ENCODE results near the gene YIPF3. TPM values are rescaled to one million over a fixed set of nuclear protein-coding genes. Genes with fewer than 3 reads are reported as not detected.

The YIPF3 gene
- total RNA-seq, 4 donors from 2014 or later, result 67.9 to 109 (median 91.3) TPM

DNA sequence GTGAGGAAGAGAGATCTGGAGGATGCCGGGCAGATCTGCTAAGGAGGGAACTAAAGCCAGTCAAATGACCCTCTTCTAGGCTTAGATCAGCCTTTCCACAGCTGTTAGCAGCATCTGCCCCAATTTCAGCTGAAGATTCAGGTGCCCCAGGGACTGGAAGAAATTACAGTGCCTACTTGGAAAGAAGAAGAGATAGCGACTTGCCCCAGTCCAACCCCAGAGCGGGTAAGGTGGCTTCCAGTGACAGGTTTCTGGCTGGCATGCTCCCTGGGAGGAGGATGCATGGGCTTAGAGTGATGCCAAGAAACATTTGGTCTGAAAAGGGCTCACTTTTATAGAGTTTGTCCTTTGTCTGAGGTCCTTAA, 38.7 kb downstream of the YIPF3 start:
- ATAC-seq (ENCODE audit: low FRiP score) (no peak), DNase-seq (ENCODE audit: low spot score) (no peak)
- TF ChIP-seq, protein P1, sequence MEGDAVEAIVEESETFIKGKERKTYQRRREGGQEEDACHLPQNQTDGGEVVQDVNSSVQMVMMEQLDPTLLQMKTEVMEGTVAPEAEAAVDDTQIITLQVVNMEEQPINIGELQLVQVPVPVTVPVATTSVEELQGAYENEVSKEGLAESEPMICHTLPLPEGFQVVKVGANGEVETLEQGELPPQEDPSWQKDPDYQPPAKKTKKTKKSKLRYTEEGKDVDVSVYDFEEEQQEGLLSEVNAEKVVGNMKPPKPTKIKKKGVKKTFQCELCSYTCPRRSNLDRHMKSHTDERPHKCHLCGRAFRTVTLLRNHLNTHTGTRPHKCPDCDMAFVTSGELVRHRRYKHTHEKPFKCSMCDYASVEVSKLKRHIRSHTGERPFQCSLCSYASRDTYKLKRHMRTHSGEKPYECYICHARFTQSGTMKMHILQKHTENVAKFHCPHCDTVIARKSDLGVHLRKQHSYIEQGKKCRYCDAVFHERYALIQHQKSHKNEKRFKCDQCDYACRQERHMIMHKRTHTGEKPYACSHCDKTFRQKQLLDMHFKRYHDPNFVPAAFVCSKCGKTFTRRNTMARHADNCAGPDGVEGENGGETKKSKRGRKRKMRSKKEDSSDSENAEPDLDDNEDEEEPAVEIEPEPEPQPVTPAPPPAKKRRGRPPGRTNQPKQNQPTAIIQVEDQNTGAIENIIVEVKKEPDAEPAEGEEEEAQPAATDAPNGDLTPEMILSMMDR (IDR thresholded peaks at IDR 0.05), result no peak

DNA sequence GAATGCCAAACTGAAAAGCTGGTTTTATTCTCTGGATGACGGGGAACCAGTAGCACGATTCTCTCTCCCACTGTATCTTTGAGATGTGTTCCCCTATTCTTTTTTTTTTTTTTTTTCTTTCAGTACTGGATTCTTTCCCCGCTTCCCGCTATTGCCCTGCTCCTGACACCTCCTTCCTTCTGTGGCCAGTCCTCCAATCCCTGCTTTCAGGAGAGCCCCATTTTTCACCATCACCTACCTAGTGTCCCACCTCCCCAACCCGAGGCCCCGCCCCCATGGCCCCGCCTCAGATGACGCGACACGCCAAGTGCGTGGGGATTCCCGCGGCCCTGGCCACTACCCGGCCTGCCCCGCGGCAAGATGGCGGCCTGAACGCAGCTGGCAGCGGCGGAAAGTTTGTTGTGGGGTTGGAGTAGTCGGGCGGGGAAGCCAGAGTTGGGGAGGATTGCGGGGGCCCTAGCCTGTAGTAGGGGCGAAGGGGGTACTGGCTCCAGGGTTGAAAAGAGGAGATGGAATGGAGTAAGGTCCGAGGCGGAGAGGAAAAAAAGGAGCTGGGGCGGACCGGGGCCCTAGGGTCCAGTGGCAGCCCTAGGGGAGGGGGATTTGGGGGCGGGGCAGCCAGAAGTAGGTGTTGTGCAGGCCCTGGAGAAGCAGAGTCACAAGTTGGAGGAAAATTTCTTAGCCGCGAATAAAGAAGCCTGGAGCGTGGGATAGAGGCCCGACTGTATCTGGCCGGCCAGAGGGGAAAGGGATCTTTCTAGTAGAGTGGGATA, 39.3 kb downstream of the YIPF3 start, which contains the start of gene TJAP1:
Gene TJAP1, plus strand, starts transcription at position 336 of the 773 bp plus-strand sequence. CDS start 21,432 bp downstream, outside the sequence.
- DNase-seq (ENCODE audit: low spot score), result peak; percentile 92
- peak; percentile 100 for ATAC-seq (ENCODE audit: low FRiP score)
- TF ChIP-seq, protein P1 (IDR thresholded peaks at IDR 0.05), result no peak

DNA sequence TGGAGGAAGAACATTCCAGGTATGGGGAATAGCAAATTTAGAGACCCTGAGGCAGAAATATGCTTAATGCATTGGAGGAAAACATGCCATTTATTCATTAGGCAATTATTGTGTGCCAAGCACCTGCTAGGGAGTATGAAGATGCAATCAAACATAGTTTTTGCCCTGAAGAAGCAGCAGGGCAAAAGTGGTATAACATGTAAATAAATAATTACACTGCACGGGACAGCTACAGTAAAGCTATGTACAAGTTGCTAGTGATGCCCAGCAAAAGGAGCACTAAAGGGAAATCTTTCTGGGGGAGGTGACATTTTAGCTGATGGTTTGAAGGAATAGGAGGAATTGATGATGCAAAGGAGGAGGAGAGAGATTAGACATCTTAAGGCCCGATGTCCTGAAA, 40.0 kb downstream of the YIPF3 start:
- DNase-seq (ENCODE audit: low spot score) (no peak), ATAC-seq (ENCODE audit: low FRiP score) (no peak)
- TF ChIP-seq, protein P1 (IDR thresholded peaks at IDR 0.05), result no peak

DNA sequence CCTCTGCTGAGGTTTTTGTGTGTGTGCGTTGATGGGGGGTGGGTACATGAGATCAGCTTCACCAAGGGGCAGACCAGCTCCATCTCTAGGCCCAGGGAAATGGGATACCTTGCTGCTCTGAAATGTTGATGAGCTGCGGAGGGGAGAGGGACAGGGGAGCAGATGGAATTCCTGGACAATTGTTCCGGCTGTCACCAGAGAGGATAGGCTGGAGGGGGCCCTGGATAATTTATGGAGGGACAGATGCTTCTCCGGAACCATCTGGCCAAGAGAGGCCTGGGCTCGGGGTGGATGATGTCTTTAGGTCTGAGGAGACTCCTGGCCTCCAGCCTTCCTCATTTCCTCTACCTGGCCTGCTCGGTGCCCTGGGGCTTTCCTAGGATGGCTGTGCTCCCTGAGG, 41.2 kb downstream of the YIPF3 start:
- ATAC-seq (ENCODE audit: low FRiP score) (no peak), DNase-seq (ENCODE audit: low spot score) (no peak)
- TF ChIP-seq, protein P1 (IDR thresholded peaks at IDR 0.05), result no peak

DNA sequence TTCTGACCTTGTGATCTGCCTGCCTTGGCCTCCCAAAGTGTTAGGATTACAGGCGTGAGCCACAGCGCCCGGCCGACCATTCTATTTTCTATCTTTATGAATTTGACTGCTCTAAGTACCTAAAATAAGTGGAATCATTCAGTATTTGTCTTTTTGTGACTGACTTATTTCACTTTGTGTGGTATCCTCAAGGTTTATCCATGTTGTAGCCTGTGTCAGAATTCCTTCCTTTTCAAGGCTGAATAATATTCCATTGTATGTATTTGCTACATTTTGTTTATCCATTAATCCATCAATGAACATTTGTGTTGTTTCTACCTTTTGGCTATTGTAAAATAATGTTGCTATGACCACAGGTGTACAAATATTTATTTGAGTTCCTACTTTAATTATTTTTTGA, 44.2 kb downstream of the YIPF3 start:
- ATAC-seq (ENCODE audit: low FRiP score) (no peak), DNase-seq (ENCODE audit: low spot score) (no peak)
- TF ChIP-seq, protein P1 (IDR thresholded peaks at IDR 0.05), result no peak

DNA sequence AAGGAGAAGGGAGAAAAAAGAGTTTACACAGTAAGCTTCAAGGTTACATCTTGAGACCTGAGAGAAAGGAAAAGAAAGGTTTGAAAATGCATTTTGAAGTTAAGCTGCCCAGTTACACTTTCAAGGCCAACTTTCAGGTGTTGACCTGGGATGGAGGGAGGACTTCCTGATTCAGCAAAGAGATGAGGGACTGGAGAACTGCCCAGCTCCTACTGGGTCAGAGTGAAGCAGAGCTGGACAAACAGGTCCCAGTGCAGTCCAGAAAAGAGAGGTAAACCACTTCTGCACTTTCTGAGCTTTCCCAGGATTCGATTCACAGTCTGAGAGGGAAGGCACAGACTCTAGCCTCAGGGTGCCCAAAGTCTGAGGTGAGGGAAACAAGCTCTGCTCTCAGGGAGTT, 45.3 kb downstream of the YIPF3 start:
- no peak for DNase-seq (ENCODE audit: low spot score)
- ATAC-seq (ENCODE audit: low FRiP score), result no peak
- TF ChIP-seq, protein P1 (IDR thresholded peaks at IDR 0.05), result no peak

DNA sequence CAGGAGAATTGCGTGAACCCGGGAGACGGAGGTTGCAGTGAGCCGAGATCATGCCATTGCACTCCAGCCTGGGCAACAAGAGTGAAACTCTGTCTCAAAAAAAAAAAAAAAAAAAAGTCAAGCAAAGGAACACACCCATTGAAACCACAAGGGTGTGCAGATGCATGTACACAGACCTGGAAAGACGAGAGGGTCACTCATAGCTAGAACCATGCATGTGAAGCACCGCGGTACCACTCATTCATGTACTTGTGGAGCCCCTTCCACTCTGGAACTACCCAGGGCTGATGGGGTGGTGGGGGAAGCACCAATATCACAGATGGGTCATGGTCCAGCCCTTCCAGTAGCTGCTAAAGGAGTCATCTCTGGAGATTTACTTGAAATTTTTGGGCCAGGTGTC, 46.8 kb downstream of the YIPF3 start:
- no peak for DNase-seq (ENCODE audit: low spot score)
- ATAC-seq (ENCODE audit: low FRiP score), result no peak
- TF ChIP-seq, protein P1 (IDR thresholded peaks at IDR 0.05), result no peak
